H9 (cell line): ENCODE measurements around the gene IQSEC2. TPM values are rescaled to one million over a fixed set of nuclear protein-coding genes. Genes with fewer than 3 reads are reported as not detected.

Experiments
- DNase-seq: peaks from one replicate; pipeline ENCODE4 v3.0.0-alpha.2; 2017
- H2AFZ ChIP-seq: one replicate; pipeline ENCODE4 v1.6.1; 2013; ENCODE audit warnings: mild to moderate bottlenecking, low read length, control low read depth, moderate library complexity
- H2AK5ac ChIP-seq: 2 replicates; pipeline ENCODE4 v1.6.1; 2013; ENCODE audit warnings: low read length, control low read depth, mixed read lengths; ENCODE audit not compliant: insufficient read length
- H2BK120ac ChIP-seq: one replicate; pipeline ENCODE4 v1.6.1; 2013; ENCODE audit warnings: low read depth, mild to moderate bottlenecking, low read length, control low read depth, inconsistent platforms; ENCODE audit not compliant: poor library complexity, severe bottlenecking
- H2BK12ac ChIP-seq: 2 replicates; pipeline ENCODE4 v1.6.1; 2013; ENCODE audit warnings: low read length, control low read depth, mixed read lengths, low read depth; ENCODE audit not compliant: insufficient read length
- H2BK15ac ChIP-seq: 2 replicates; pipeline ENCODE4 v1.6.1; 2013; ENCODE audit warnings: low read depth, low read length, control low read depth
- H2BK20ac ChIP-seq: one replicate; pipeline ENCODE4 v1.6.1; 2013; ENCODE audit warnings: low read depth, mild to moderate bottlenecking, low read length, control low read depth, inconsistent platforms; ENCODE audit not compliant: poor library complexity, severe bottlenecking
- H2BK5ac ChIP-seq: 2 replicates; pipeline ENCODE4 v1.6.1; 2013; ENCODE audit warnings: low read length, control low read depth, mixed read lengths; ENCODE audit not compliant: insufficient read length
- H3K14ac ChIP-seq: 2 replicates; pipeline ENCODE4 v1.6.1; 2013; ENCODE audit warnings: low read length, control low read depth; ENCODE audit not compliant: insufficient read depth
- H3K18ac ChIP-seq: 2 replicates; pipeline ENCODE4 v1.6.1; 2013; ENCODE audit warnings: low read depth, mild to moderate bottlenecking, mixed read lengths, low read length, control low read depth; ENCODE audit not compliant: insufficient read length
- H3K23ac ChIP-seq: 2 replicates; pipeline ENCODE4 v1.6.1; 2013; ENCODE audit warnings: low read length, control low read depth, mixed read lengths, low read depth; ENCODE audit not compliant: insufficient read length
- H3K23me2 ChIP-seq: 2 replicates; pipeline ENCODE4 v1.6.1; 2013; ENCODE audit warnings: low read depth, mild to moderate bottlenecking, mixed read lengths, low read length, control low read depth; ENCODE audit not compliant: insufficient read length, poor library complexity, severe bottlenecking
- H3K27ac ChIP-seq: 2 replicates; pipeline ENCODE4 v1.5.1; 2013; ENCODE audit warnings: low read length, control low read depth, mixed read lengths, low read depth; ENCODE audit not compliant: insufficient read length
- H3K27me3 ChIP-seq: 2 replicates; pipeline ENCODE4 v1.6.1; 2013; ENCODE audit warnings: low read length, control low read depth, inconsistent platforms; ENCODE audit not compliant: insufficient read depth
- H3K4ac ChIP-seq: 2 replicates; pipeline ENCODE4 v1.6.1; 2013; ENCODE audit warnings: low read depth, mild to moderate bottlenecking, control low read depth, inconsistent platforms, low read length, moderate library complexity
- H3K4me1 ChIP-seq: 2 replicates; pipeline ENCODE4 v1.6.1; 2013; ENCODE audit warnings: low read length, control low read depth, inconsistent platforms; ENCODE audit not compliant: insufficient read depth
- H3K4me2 ChIP-seq: 2 replicates; pipeline ENCODE4 v1.6.1; 2013; ENCODE audit warnings: low read length, control low read depth, mixed read lengths; ENCODE audit not compliant: insufficient read length, insufficient read depth
- H3K56ac ChIP-seq: 2 replicates; pipeline ENCODE4 v1.6.1; 2013; ENCODE audit warnings: low read depth, mild to moderate bottlenecking, mixed read lengths, low read length, control low read depth; ENCODE audit not compliant: insufficient read length
- H3K79me1 ChIP-seq: 2 replicates; pipeline ENCODE4 v1.6.1; 2013; ENCODE audit warnings: low read depth, mild to moderate bottlenecking, moderate library complexity, low read length, control low read depth, inconsistent platforms; ENCODE audit not compliant: insufficient read depth, poor library complexity, severe bottlenecking
- H3K79me2 ChIP-seq: 2 replicates; pipeline ENCODE4 v1.6.1; 2013; ENCODE audit warnings: low read length, control low read depth, inconsistent platforms; ENCODE audit not compliant: insufficient read depth
- H3K9ac ChIP-seq: 2 replicates; pipeline ENCODE4 v1.6.1; 2013; ENCODE audit warnings: low read length, control low read depth, mixed read lengths; ENCODE audit not compliant: insufficient read length; ENCODE audit errors: extremely low read depth
- H3K9me3 ChIP-seq: one replicate; pipeline ENCODE4 v1.6.1; 2013; ENCODE audit warnings: low read depth, low read length, inconsistent platforms; ENCODE audit not compliant: control insufficient read depth
- H3T11ph ChIP-seq: one replicate; pipeline ENCODE4 v1.6.1; 2013; ENCODE audit warnings: mild to moderate bottlenecking, low read length, control low read depth, inconsistent platforms
- H4K20me1 ChIP-seq: one replicate; pipeline ENCODE4 v1.6.1; 2013; ENCODE audit not compliant: control insufficient read depth, insufficient read length, insufficient read depth
- H4K5ac ChIP-seq: 2 replicates; pipeline ENCODE4 v1.6.1; 2013; ENCODE audit warnings: low read depth, mild to moderate bottlenecking, mixed read lengths, low read length, control low read depth; ENCODE audit not compliant: insufficient read length
- H4K8ac ChIP-seq: replicated peaks from 2 replicates; pipeline ENCODE4 v1.6.1; 2013; ENCODE audit warnings: low read length, control low read depth, mixed read lengths, low read depth; ENCODE audit not compliant: insufficient read length
- H4K91ac ChIP-seq: 2 replicates; pipeline ENCODE4 v1.6.1; 2013; ENCODE audit warnings: low read depth, mild to moderate bottlenecking, moderate library complexity, mixed read lengths, low read length, control low read depth; ENCODE audit not compliant: insufficient read length
- H3K27ac Mint-ChIP-seq, 3 experiments: 2 replicates in 2 of 3; 3 replicates in 1 of 3; pipeline ENCODE4 v1.8.0; 2020 to 2021; ENCODE audit warnings: mixed read lengths in 3 of 3, mild to moderate bottlenecking in 1 of 3, moderate library complexity in 1 of 3
- H3K27me3 Mint-ChIP-seq: 2 replicates; pipeline ENCODE4 v1.8.0; 2021; ENCODE audit warnings: low read depth, mild to moderate bottlenecking, moderate library complexity, mixed read lengths
- H3K36me3 Mint-ChIP-seq, 3 experiments: 2 replicates in 2 of 3; 3 replicates in 1 of 3; pipeline ENCODE4 v1.8.0; 2020 to 2021; ENCODE audit warnings: low read depth in 3 of 3, mixed read lengths in 3 of 3; ENCODE audit not compliant: insufficient read depth in 1 of 3
- H3K4me1 Mint-ChIP-seq, 2 experiments: 2 replicates each; pipeline ENCODE4 v1.8.0; 2020; ENCODE audit warnings: mixed read lengths in 2 of 2
- H3K4me3 Mint-ChIP-seq, 2 experiments: 2 replicates in 1 of 2; 3 replicates in 1 of 2; pipeline ENCODE4 v1.8.0; 2020 to 2021; ENCODE audit warnings: mild to moderate bottlenecking in 2 of 2, mixed read lengths in 2 of 2, moderate library complexity in 1 of 2
- H3K9me3 Mint-ChIP-seq, 2 experiments: 2 replicates in 1 of 2; 3 replicates in 1 of 2; pipeline ENCODE4 v1.8.0; 2020; ENCODE audit warnings: mild to moderate bottlenecking in 2 of 2, mixed read lengths in 2 of 2, moderate library complexity in 1 of 2
- CTCF ChIP-seq: fragments of 200-600 bp; sonication (generic); conservative IDR thresholded peaks from 3 replicates; pipeline ENCODE4 v1.8.0; 2021; ENCODE audit warnings: antibody characterized with exemption, mild to moderate bottlenecking
- WGBS: extraction: QIAGEN DNeasy Blood & Tissue Kit; methylation state at CpG from one replicate; pipeline ENCODE4 v1.1.7; 2013; ENCODE audit warnings: missing lambda C conversion rate, low lambda C conversion rate, mixed read lengths; ENCODE audit not compliant: insufficient read length; ENCODE audit errors: extremely low coverage; 5-methylcytosine and 5-hydroxymethylcytosine counted together
- total RNA-seq: library from RNA; stranded (reverse); gene quantifications from 2 replicates; pipeline ENCODE4 v1.2.1, GENCODE V29; 2021

Gene IQSEC2
- total RNA-seq, 1 experiment from 2014 or later, result 7.0 TPM

GRCh38 chrX:53236025-53236679 lies 45.2 kb downstream of the IQSEC2 start:
- no peak overlapping the region for H4K8ac ChIP-seq
- no peak overlapping the region for H2AFZ ChIP-seq
- no peak overlapping the region for H3K4ac ChIP-seq
- H3K23ac ChIP-seq, result no peak overlapping the region
- H3K18ac ChIP-seq, result no peak overlapping the region
- peaks cover 4 to 37% (median 14%) of the 10 kb centered on the region in 3 experiments for H3K36me3 Mint-ChIP-seq
- no peak overlapping the region for H3K9ac ChIP-seq
- no peak overlapping the region for H3K4me3 Mint-ChIP-seq
- H3K79me1 ChIP-seq, result no peaks in the 10 kb centered on the region
- no peak overlapping the region for H2BK120ac ChIP-seq
- no peaks in the 10 kb centered on the region for H4K20me1 ChIP-seq
- H3K9me3 Mint-ChIP-seq, result peaks cover 54 to 70% of the 10 kb centered on the region in 2 experiments
- H3K4me1 ChIP-seq, result no peaks in the 10 kb centered on the region
- H3K56ac ChIP-seq, result no peak overlapping the region
- no peaks in the 10 kb centered on the region for H3K23me2 ChIP-seq
- no peak overlapping the region; a peak in 1 of 7 replicates for H3K27ac Mint-ChIP-seq
- H2BK12ac ChIP-seq, result no peak overlapping the region
- WGBS, result no CpG with 5 or more reads among the region's 20 CpGs
- H4K91ac ChIP-seq, result no peak overlapping the region
- H3T11ph ChIP-seq, result no peak overlapping the region
- DNase-seq, result no peak
- no peaks in the 10 kb centered on the region for H3K27me3 ChIP-seq
- no peak overlapping the region for H3K14ac ChIP-seq
- no peak overlapping the region for H2BK5ac ChIP-seq
- no peak overlapping the region for H4K5ac ChIP-seq
- no peaks in the 10 kb centered on the region for H3K79me2 ChIP-seq
- H3K27me3 Mint-ChIP-seq, result no peaks in the 10 kb centered on the region; the same call in 1 of the 2 replicates
- H3K4me2 ChIP-seq, result no peak overlapping the region
- H2AK5ac ChIP-seq, result no peak overlapping the region
- no peak overlapping the region for H2BK20ac ChIP-seq
- no peak overlapping the region for H2BK15ac ChIP-seq
- peaks cover 41% of the 10 kb centered on the region for H3K9me3 ChIP-seq
- H3K27ac ChIP-seq, result no peak overlapping the region
- no peak for TF ChIP-seq CTCF
- no peaks in the 10 kb centered on the region for H3K4me1 Mint-ChIP-seq
